ENCODE results near the gene CYB5R2.
"Not testable (repeated sequence)": the region's sequence is repeated elsewhere in the genome, so short reads cannot be mapped to it uniquely, and the experiment has no call there.

Gene CYB5R2

GRCh38 chr11:7665473-7666291 lies 7.6 kb downstream of the CYB5R2 start:
- H3K4me3 Mint-ChIP-seq: no peak overlapping the region
- H3K36me3 Mint-ChIP-seq (ENCODE audit: insufficient read depth): no peaks in the 10 kb centered on the region
- H3K4me1 Mint-ChIP-seq: peaks cover 4% of the 10 kb centered on the region
- no peak overlapping the region for H3K27ac Mint-ChIP-seq (ENCODE audit: low read depth)
- ATAC-seq (replicated peaks; ENCODE audit: extremely low read depth, poor library complexity, severe bottlenecking): peak; percentile 83
- no peaks in the 10 kb centered on the region for H3K9me3 Mint-ChIP-seq
- peaks cover 5% of the 10 kb centered on the region for H3K27me3 Mint-ChIP-seq
- peak; percentile 42 to 57 for DNase-seq (ENCODE audit: low spot score in 2 of 2)

GRCh38 chr11:7664867-7665266 lies 8.4 kb downstream of the CYB5R2 start:
- no peaks in the 10 kb centered on the region for H3K36me3 Mint-ChIP-seq (ENCODE audit: insufficient read depth)
- H3K9me3 Mint-ChIP-seq: no peaks in the 10 kb centered on the region
- H3K27ac Mint-ChIP-seq (ENCODE audit: low read depth): no peak overlapping the region
- DNase-seq (ENCODE audit: low spot score in 2 of 2): no peak
- ATAC-seq (replicated peaks; ENCODE audit: extremely low read depth, poor library complexity, severe bottlenecking): no peak
- H3K4me3 Mint-ChIP-seq: no peak overlapping the region
- H3K4me1 Mint-ChIP-seq: peaks cover 4% of the 10 kb centered on the region
- H3K27me3 Mint-ChIP-seq: no peaks in the 10 kb centered on the region

- not testable (repeated sequence) for ATAC-seq (replicated peaks; ENCODE audit: extremely low read depth, poor library complexity, severe bottlenecking); H3K4me1 Mint-ChIP-seq; DNase-seq (ENCODE audit: low spot score in 2 of 2); H3K4me3 Mint-ChIP-seq; H3K9me3 Mint-ChIP-seq; H3K27ac Mint-ChIP-seq (ENCODE audit: low read depth); H3K36me3 Mint-ChIP-seq (ENCODE audit: insufficient read depth); H3K27me3 Mint-ChIP-seq
These were observed 9.8 kb downstream of the CYB5R2 start for GRCh38 chr11:7663531-7663930.

GRCh38 chr11:7657306-7658025 lies 15.8 kb downstream of the CYB5R2 start:
- Mint-ChIP-seq H3K4me3 (no peak overlapping the region), H3K27ac (ENCODE audit: low read depth) (no peak overlapping the region), H3K36me3 (ENCODE audit: insufficient read depth) (no peaks in the 10 kb centered on the region), H3K4me1 (no peaks in the 10 kb centered on the region), H3K27me3 (no peaks in the 10 kb centered on the region), H3K9me3 (no peaks in the 10 kb centered on the region)
- DNase-seq (ENCODE audit: low spot score in 2 of 2) (no peak), ATAC-seq (replicated peaks; ENCODE audit: extremely low read depth, poor library complexity, severe bottlenecking) (peak; percentile 36)

GRCh38 chr11:7656704-7657103 lies 16.6 kb downstream of the CYB5R2 start:
- no peaks in the 10 kb centered on the region for H3K4me1 Mint-ChIP-seq
- H3K36me3 Mint-ChIP-seq (ENCODE audit: insufficient read depth): no peaks in the 10 kb centered on the region
- no peak for ATAC-seq (replicated peaks; ENCODE audit: extremely low read depth, poor library complexity, severe bottlenecking)
- no peak for DNase-seq (ENCODE audit: low spot score in 2 of 2)
- H3K27ac Mint-ChIP-seq (ENCODE audit: low read depth): no peak overlapping the region
- H3K4me3 Mint-ChIP-seq: no peak overlapping the region
- H3K9me3 Mint-ChIP-seq: no peaks in the 10 kb centered on the region
- no peaks in the 10 kb centered on the region for H3K27me3 Mint-ChIP-seq

- ATAC-seq (replicated peaks; ENCODE audit: extremely low read depth, poor library complexity, severe bottlenecking): no peak
- no peak for DNase-seq (ENCODE audit: low spot score in 2 of 2)
- H3K27ac Mint-ChIP-seq (ENCODE audit: low read depth): no peak overlapping the region
- H3K36me3 Mint-ChIP-seq (ENCODE audit: insufficient read depth): no peaks in the 10 kb centered on the region
- no peaks in the 10 kb centered on the region for H3K9me3 Mint-ChIP-seq
- H3K27me3 Mint-ChIP-seq: no peaks in the 10 kb centered on the region
- no peaks in the 10 kb centered on the region for H3K4me1 Mint-ChIP-seq
- no peak overlapping the region for H3K4me3 Mint-ChIP-seq
These were observed 17.8 kb downstream of the CYB5R2 start for GRCh38 chr11:7655253-7656217.

- peaks cover 2% of the 10 kb centered on the region for H3K36me3 Mint-ChIP-seq (ENCODE audit: insufficient read depth)
- H3K4me1 Mint-ChIP-seq: no peaks in the 10 kb centered on the region
- H3K9me3 Mint-ChIP-seq: no peaks in the 10 kb centered on the region
- DNase-seq (ENCODE audit: low spot score in 2 of 2): no peak
- H3K27ac Mint-ChIP-seq (ENCODE audit: low read depth): no peak overlapping the region
- H3K27me3 Mint-ChIP-seq: no peaks in the 10 kb centered on the region
- no peak for ATAC-seq (replicated peaks; ENCODE audit: extremely low read depth, poor library complexity, severe bottlenecking)
- no peak overlapping the region for H3K4me3 Mint-ChIP-seq
These were observed 19.1 kb downstream of the CYB5R2 start for GRCh38 chr11:7654195-7654705.

GRCh38 chr11:7651700-7652099 lies 21.6 kb downstream of the CYB5R2 start:
- DNase-seq (ENCODE audit: low spot score in 2 of 2) (no peak), ATAC-seq (replicated peaks; ENCODE audit: extremely low read depth, poor library complexity, severe bottlenecking) (no peak)
- Mint-ChIP-seq H3K27ac (ENCODE audit: low read depth) (no peak overlapping the region), H3K36me3 (ENCODE audit: insufficient read depth) (peaks cover 5% of the 10 kb centered on the region), H3K4me3 (no peak overlapping the region), H3K27me3 (no peaks in the 10 kb centered on the region), H3K9me3 (no peaks in the 10 kb centered on the region), H3K4me1 (no peaks in the 10 kb centered on the region)

GRCh38 chr11:7651140-7651551 lies 22.2 kb downstream of the CYB5R2 start:
- Mint-ChIP-seq H3K9me3 (no peaks in the 10 kb centered on the region), H3K36me3 (ENCODE audit: insufficient read depth) (peaks cover 5% of the 10 kb centered on the region), H3K27ac (ENCODE audit: low read depth) (no peak overlapping the region), H3K4me1 (no peaks in the 10 kb centered on the region), H3K4me3 (no peak overlapping the region), H3K27me3 (no peaks in the 10 kb centered on the region)
- DNase-seq (ENCODE audit: low spot score in 2 of 2): no peak
- ATAC-seq (replicated peaks; ENCODE audit: extremely low read depth, poor library complexity, severe bottlenecking): no peak

- H3K27ac Mint-ChIP-seq (ENCODE audit: low read depth): no peak overlapping the region
- H3K4me1 Mint-ChIP-seq: no peaks in the 10 kb centered on the region
- H3K27me3 Mint-ChIP-seq: no peaks in the 10 kb centered on the region
- no peaks in the 10 kb centered on the region for H3K9me3 Mint-ChIP-seq
- no peak overlapping the region for H3K4me3 Mint-ChIP-seq
- peaks cover 5% of the 10 kb centered on the region for H3K36me3 Mint-ChIP-seq (ENCODE audit: insufficient read depth)
- no peak for DNase-seq (ENCODE audit: low spot score in 2 of 2)
- no peak for ATAC-seq (replicated peaks; ENCODE audit: extremely low read depth, poor library complexity, severe bottlenecking)
These were observed 25.0 kb downstream of the CYB5R2 start for GRCh38 chr11:7648264-7648663.

GRCh38 chr11:7646866-7647265 lies 26.4 kb downstream of the CYB5R2 start:
- no peak overlapping the region for H3K4me3 Mint-ChIP-seq
- H3K27ac Mint-ChIP-seq (ENCODE audit: low read depth): no peak overlapping the region
- H3K9me3 Mint-ChIP-seq: no peaks in the 10 kb centered on the region
- no peaks in the 10 kb centered on the region for H3K4me1 Mint-ChIP-seq
- DNase-seq (ENCODE audit: low spot score in 2 of 2): no peak
- no peak for ATAC-seq (replicated peaks; ENCODE audit: extremely low read depth, poor library complexity, severe bottlenecking)
- peaks cover 5% of the 10 kb centered on the region for H3K36me3 Mint-ChIP-seq (ENCODE audit: insufficient read depth)
- H3K27me3 Mint-ChIP-seq: no peaks in the 10 kb centered on the region

- DNase-seq (ENCODE audit: low spot score in 2 of 2): no peak
- Mint-ChIP-seq H3K27me3 (no peaks in the 10 kb centered on the region), H3K9me3 (no peaks in the 10 kb centered on the region), H3K36me3 (ENCODE audit: insufficient read depth) (peaks cover 4% of the 10 kb centered on the region), H3K4me3 (no peak overlapping the region), H3K4me1 (no peaks in the 10 kb centered on the region), H3K27ac (ENCODE audit: low read depth) (no peak overlapping the region)
- ATAC-seq (replicated peaks; ENCODE audit: extremely low read depth, poor library complexity, severe bottlenecking): no peak
These were observed 28.1 kb downstream of the CYB5R2 start for GRCh38 chr11:7645206-7645605.
